ENCODE measurements around the gene HSPA8.

DNA sequence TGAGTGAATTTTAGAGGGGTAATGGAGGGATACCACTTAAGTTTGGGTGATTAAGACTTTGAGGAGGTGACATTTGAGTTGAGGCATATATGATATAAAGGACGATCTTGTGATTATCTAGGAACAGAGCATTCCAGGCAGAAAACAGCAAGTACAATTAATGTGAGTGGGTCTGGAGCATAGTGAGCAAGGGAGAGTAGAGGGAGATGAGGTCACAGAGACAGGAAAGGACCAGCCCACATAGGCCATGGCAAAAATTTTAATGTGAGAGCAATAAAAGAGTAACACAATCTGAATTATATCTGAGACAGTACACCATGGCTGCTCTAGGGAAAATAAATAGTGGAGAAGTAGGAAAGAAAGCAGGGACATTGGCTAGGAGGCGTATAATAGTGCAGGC is 14.5 kb upstream of the HSPA8 start:
- TF ChIP-seq POLR2A (IDR thresholded peaks at IDR 0.05; ENCODE audit: low read depth, low read length) (no peak), RAD21 (IDR thresholded peaks at IDR 0.05; ENCODE audit: low read length) (no peak), ELK1 (IDR thresholded peaks at IDR 0.05; ENCODE audit: borderline replicate concordance, low read depth, low read length) (no peak), RCOR1 (IDR thresholded peaks at IDR 0.05; ENCODE audit: insufficient replicate concordance, low read length) (no peak), SMC3 (IDR thresholded peaks at IDR 0.05; ENCODE audit: low read depth, low read length) (no peak), FOS (IDR thresholded peaks at IDR 0.05; ENCODE audit: low read depth, low read length) (no peak), CHD1 (IDR thresholded peaks at IDR 0.05; ENCODE audit: low read depth, low read length) (no peak), MXI1 (IDR thresholded peaks at IDR 0.05; ENCODE audit: borderline replicate concordance, low read depth, low read length) (no peak)
- TF ChIP-seq, protein P1, sequence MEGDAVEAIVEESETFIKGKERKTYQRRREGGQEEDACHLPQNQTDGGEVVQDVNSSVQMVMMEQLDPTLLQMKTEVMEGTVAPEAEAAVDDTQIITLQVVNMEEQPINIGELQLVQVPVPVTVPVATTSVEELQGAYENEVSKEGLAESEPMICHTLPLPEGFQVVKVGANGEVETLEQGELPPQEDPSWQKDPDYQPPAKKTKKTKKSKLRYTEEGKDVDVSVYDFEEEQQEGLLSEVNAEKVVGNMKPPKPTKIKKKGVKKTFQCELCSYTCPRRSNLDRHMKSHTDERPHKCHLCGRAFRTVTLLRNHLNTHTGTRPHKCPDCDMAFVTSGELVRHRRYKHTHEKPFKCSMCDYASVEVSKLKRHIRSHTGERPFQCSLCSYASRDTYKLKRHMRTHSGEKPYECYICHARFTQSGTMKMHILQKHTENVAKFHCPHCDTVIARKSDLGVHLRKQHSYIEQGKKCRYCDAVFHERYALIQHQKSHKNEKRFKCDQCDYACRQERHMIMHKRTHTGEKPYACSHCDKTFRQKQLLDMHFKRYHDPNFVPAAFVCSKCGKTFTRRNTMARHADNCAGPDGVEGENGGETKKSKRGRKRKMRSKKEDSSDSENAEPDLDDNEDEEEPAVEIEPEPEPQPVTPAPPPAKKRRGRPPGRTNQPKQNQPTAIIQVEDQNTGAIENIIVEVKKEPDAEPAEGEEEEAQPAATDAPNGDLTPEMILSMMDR (conservative IDR thresholded peaks at IDR 0.05; ENCODE audit: low read depth, low read length), result no peak
- TF ChIP-seq, protein P2, sequence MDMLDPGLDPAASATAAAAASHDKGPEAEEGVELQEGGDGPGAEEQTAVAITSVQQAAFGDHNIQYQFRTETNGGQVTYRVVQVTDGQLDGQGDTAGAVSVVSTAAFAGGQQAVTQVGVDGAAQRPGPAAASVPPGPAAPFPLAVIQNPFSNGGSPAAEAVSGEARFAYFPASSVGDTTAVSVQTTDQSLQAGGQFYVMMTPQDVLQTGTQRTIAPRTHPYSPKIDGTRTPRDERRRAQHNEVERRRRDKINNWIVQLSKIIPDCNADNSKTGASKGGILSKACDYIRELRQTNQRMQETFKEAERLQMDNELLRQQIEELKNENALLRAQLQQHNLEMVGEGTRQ (IDR thresholded peaks at IDR 0.05; ENCODE audit: low read depth, low read length), result no peak
